ENCODE measurements around the gene MRI1.

The MRI1 gene

DNA sequence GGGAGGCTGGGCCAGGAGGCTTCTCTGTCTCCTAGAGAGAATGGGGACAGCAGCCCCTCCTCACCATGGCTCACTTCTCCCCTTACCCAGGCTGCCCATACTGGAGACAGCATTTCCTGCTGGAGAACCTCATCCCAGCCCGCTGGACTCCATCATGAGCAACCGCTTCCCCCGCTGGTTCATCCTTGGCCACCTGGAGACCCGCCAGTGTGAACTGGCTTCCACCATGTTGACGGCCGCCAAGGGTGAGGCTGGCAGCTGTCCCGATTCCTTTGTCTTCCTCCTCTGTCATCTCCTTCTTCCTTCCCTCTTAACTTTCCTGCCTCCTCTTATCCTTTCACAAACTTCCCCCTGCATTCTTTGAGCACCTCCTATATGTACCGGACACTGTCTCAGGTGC, 58.9 kb downstream of the MRI1 start:
- Histone ChIP-seq H3K4me3 (ENCODE audit: low read depth, low read length) (no peak overlapping the region), H3K36me3 (ENCODE audit: control insufficient read depth, insufficient read depth, low read length) (no peaks in the 10 kb centered on the region), H3K27ac (no peak overlapping the region), H3K79me2 (peaks cover 5% of the 10 kb centered on the region), H3K9me3 (ENCODE audit: control insufficient read depth, low read length) (no peaks in the 10 kb centered on the region), H3K4me2 (ENCODE audit: low read length) (no peak overlapping the region), H2AFZ (no peak overlapping the region), H3K27me3 (ENCODE audit: control insufficient read depth, insufficient read depth, low read length) (no peaks in the 10 kb centered on the region), H3K9ac (no peak overlapping the region), H3K4me1 (no peaks in the 10 kb centered on the region)
- TF ChIP-seq, protein P1, sequence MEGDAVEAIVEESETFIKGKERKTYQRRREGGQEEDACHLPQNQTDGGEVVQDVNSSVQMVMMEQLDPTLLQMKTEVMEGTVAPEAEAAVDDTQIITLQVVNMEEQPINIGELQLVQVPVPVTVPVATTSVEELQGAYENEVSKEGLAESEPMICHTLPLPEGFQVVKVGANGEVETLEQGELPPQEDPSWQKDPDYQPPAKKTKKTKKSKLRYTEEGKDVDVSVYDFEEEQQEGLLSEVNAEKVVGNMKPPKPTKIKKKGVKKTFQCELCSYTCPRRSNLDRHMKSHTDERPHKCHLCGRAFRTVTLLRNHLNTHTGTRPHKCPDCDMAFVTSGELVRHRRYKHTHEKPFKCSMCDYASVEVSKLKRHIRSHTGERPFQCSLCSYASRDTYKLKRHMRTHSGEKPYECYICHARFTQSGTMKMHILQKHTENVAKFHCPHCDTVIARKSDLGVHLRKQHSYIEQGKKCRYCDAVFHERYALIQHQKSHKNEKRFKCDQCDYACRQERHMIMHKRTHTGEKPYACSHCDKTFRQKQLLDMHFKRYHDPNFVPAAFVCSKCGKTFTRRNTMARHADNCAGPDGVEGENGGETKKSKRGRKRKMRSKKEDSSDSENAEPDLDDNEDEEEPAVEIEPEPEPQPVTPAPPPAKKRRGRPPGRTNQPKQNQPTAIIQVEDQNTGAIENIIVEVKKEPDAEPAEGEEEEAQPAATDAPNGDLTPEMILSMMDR (IDR thresholded peaks at IDR 0.05), result no peak
